Raji (cell line): ENCODE results near the gene PARVG.

ENCODE experiments used
- POLR2A ChIP-seq: IDR thresholded peaks from 2 replicates; pipeline ENCODE4 v1.6.1; 2011; ENCODE audit warnings: low read depth, low read length, control low read depth; ENCODE audit not compliant: insufficient read depth

PARVG gene, protein sequence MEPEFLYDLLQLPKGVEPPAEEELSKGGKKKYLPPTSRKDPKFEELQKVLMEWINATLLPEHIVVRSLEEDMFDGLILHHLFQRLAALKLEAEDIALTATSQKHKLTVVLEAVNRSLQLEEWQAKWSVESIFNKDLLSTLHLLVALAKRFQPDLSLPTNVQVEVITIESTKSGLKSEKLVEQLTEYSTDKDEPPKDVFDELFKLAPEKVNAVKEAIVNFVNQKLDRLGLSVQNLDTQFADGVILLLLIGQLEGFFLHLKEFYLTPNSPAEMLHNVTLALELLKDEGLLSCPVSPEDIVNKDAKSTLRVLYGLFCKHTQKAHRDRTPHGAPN

GRCh38 chr22:44180706-44181032, at the start of gene PARVG:
Gene PARVG (plus strand): TSS chr22:44180925. CDS start chr22:44183330, 2,405 bp downstream.
- TF ChIP-seq POLR2A: peak; percentile 35; the same call in 1 of the 2 replicates

GRCh38 chr22:44131412-44131811, 49.3 kb upstream of the PARVG start:
- no peak for TF ChIP-seq POLR2A

DNA sequence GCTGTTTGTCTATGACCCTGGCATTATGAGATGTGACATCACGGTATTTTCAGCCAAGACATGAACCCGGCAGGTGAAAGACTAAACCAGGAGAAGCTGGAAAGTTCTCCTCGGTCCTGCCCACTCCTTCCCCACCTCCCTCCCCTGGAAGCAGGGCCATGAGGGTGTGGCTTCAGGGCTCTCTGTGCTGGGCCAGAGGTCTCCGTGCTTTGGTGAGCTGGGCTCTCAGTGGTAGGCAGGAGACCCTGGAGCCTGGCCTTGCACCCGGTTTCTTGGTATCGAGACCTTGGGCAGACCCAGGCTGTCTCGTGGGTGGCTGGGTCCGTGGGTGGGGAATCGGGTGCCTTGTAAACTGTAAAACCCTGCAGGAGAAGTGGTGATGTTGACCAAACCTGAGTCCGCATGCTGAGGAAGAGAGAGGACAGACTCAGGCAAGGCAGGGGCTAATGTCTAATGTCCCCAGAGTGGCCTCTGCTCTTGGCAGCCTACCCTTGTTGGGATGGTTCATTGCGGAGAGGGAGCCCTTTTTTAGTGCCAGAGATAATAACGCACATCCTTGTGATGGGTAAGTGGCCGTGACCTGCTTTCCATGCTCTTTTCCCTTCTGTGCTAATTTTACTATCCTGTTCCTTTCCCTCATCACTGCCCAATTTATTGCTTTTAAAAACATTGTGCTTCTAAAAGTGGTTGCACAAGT, 48.6 kb upstream of the PARVG start:
- no peak for TF ChIP-seq POLR2A

GRCh38 chr22:44132724-44133123, 48.0 kb upstream of the PARVG start:
- TF ChIP-seq POLR2A: no peak

GRCh38 chr22:44133161-44133560, 47.6 kb upstream of the PARVG start:
- TF ChIP-seq POLR2A: no peak

DNA sequence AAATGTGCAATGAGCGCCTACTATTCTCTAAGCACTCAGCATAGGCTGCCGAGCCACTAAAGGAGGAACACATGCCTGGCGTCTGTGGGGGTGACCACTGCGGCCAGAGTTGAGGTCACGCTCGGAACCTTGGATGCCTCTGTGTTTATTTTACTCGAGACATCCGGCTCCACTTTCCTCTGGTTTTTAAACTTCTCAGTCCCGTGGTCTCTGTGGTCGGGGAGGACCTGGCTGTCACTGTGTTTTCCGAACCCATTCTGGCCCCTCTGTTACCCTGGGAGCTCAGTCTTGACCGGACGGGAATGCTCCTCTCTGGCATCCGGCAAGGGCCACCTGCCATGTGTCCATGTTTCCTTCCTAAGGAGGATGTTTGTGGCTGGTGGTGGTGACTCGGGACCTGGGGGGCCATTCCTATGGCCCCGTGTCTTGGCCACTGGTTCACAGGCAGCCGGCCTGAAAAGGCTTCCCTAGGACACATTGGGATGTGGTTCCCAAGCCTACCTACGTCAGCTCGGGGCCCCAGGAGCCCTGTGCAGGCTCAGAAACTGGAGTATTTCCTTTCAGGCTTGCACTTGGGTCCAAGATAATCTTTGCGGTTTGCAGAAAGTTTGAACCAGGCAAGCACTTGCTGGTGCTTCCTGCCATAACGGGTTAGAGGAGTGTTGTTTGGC, 46.7 kb upstream of the PARVG start:
- no peak for TF ChIP-seq POLR2A

DNA sequence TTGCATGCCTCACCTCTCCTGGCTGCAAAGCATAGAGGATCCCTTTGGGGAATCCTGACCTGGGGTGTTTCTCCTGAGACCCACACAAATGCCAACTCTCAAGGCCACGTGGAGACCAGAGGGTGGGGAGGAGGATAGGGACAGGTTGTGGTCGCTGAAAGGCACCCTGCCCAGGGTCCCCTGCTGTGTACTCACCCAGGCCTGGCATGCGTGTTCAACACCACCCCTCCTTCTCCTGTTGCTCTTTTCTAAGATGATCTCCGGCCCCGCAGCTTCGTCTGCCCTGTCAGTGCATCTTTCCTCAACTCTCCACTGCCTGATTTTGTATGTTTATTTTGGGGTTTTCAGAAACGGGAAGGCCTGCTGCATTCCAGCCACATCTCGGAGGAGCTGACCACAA, 44.6 kb upstream of the PARVG start:
- TF ChIP-seq POLR2A: no peak

GRCh38 chr22:44136786-44137185, 43.9 kb upstream of the PARVG start:
- TF ChIP-seq POLR2A: no peak

DNA sequence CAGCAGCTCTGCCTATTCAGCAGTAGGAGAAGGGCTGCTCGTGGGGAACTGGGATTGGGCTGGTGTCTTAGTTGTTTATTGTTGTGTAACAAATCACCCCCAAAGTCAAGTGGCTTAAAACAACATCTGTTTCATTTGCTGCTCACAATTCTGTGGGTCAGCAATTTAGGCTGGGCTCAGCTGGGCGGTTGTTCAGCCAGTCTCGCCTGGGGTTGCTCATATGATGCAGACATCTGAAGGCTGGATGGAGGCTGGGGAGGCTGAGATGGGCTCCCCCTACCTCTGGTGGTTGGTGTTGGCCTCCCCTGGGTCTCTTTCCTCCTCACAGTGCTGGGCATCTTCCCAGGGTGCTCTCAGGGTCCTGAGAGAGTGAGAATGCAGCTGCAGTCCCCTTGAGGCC, 43.3 kb upstream of the PARVG start:
- TF ChIP-seq POLR2A: no peak

DNA sequence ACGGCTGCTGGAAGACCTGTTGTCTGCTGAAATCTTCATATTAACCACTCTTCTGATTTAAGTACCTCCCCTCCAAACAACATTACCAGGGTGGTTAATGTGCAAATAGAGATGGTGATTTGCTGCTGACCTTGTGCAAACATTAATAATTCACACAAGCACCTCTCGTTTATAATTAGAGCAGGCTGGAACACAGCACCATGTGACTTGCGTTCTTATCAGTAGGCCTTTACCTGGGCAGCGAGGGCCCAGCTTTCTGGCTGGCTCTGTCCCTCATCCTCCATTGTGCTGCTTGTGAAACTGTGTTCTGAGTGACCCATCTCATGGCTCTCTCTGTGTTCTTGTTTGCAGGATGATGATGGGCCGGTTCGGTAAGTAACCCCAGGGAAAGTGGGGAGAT, 41.0 kb upstream of the PARVG start:
- TF ChIP-seq POLR2A: no peak

GRCh38 chr22:44142421-44143104, 38.2 kb upstream of the PARVG start:
- TF ChIP-seq POLR2A: no peak

- no peak for TF ChIP-seq POLR2A
Measured at GRCh38 chr22:44143105-44143474, 37.6 kb upstream of the PARVG start.

- TF ChIP-seq POLR2A: no peak
Measured at GRCh38 chr22:44143579-44143978, 37.1 kb upstream of the PARVG start.

DNA sequence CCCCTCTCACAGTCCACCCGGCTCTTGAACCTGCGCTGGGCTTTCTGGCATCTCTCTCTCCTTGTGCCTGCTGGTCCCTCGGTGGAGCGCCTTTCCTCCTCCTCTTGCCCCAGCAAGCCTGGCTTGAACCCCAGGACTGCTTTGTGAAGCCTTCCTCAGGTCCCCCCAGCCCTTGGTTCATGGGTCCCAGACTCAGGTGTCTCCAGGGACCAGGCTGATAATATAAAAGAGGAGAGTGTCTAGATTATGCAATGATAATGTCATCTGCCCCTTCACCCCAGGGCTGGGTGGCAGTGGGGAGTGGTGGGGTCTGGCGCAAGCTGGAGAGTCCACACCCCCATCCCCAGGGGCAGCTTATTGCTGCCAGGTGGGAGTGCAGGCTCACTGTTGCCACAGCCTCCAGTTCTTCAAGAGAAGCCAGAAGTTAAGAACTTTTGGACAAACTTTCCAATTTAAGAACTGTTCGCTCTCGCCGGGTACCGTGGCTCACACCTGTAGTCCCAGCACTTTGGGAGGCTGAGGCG, 36.6 kb upstream of the PARVG start:
- no peak for TF ChIP-seq POLR2A

GRCh38 chr22:44145544-44145943, 35.2 kb upstream of the PARVG start:
- TF ChIP-seq POLR2A: no peak
